HepG2 (cell line): ENCODE measurements around the gene SLC23A3.

Experiments used
- AHDC1 ChIP-seq: sonication (generic); formaldehyde crosslinking; IDR thresholded peaks from 2 replicates; pipeline ENCODE4 v1.5.1; 2020; ENCODE audit warnings: mild to moderate bottlenecking, missing genetic modification reagents, borderline replicate concordance
- ATF1 ChIP-seq: IDR thresholded peaks from 2 replicates; pipeline ENCODE4 v1.6.1; 2016; ENCODE audit warnings: mild to moderate bottlenecking, control low read depth
- CREB1 ChIP-seq, 2 experiments: fragments of 450-650 bp in 1 of 2; IDR thresholded peaks; 2 replicates each; pipeline ENCODE4 v1.6.1; 2016 to 2017; ENCODE audit warnings: control low read depth in 1 of 2, mild to moderate bottlenecking in 1 of 2, missing compliant biosample characterization in 1 of 2, missing genetic modification characterization in 1 of 2
- HOXA7 ChIP-seq: sonication (generic); formaldehyde crosslinking; IDR thresholded peaks from 2 replicates; pipeline ENCODE4 v1.8.1; 2022; ENCODE audit warnings: mild to moderate bottlenecking, missing genetic modification reagents, moderate library complexity
- SIX1 ChIP-seq: sonication (generic); formaldehyde crosslinking; IDR thresholded peaks from 2 replicates; pipeline ENCODE4 v1.4.0; 2020; ENCODE audit warnings: missing genetic modification reagents, borderline replicate concordance
- ZFP36 ChIP-seq: fragments of 150-350 bp; IDR thresholded peaks from 2 replicates; pipeline ENCODE4 v1.6.1; 2018; ENCODE audit warnings: borderline replicate concordance, low read length, low read depth; ENCODE audit not compliant: partially characterized antibody
- ZNF260 ChIP-seq: sonication (generic); formaldehyde crosslinking; IDR thresholded peaks from 2 replicates; pipeline ENCODE4 v1.4.0; 2020; ENCODE audit warnings: missing genetic modification reagents, low read depth, mild to moderate bottlenecking, borderline replicate concordance
- ZNF274 ChIP-seq: sonication (generic); formaldehyde crosslinking; IDR thresholded peaks from 2 replicates; pipeline ENCODE4 v1.5.1; 2020; ENCODE audit warnings: mild to moderate bottlenecking, missing genetic modification reagents
- ZNF296 ChIP-seq: sonication (generic); formaldehyde crosslinking; conservative IDR thresholded peaks from 2 replicates; pipeline ENCODE4 v1.5.0; 2020; ENCODE audit warnings: mild to moderate bottlenecking, missing genetic modification reagents
- ZNF337 ChIP-seq: sonication (generic); formaldehyde crosslinking; IDR thresholded peaks from 2 replicates; pipeline ENCODE4 v1.5.1; 2020; ENCODE audit warnings: missing genetic modification reagents, low read depth, mild to moderate bottlenecking, borderline replicate concordance
- ZNF607 ChIP-seq: sonication (generic); formaldehyde crosslinking; IDR thresholded peaks from 2 replicates; pipeline ENCODE4 v1.5.1; 2020; ENCODE audit warnings: missing genetic modification reagents, mild to moderate bottlenecking, borderline replicate concordance
- TF ChIP-seq, protein P1 (sequence below): sonication (generic); formaldehyde crosslinking; IDR thresholded peaks from 2 replicates; pipeline ENCODE4 v1.4.0; 2020; ENCODE audit warnings: missing genetic modification reagents
- TF ChIP-seq, protein P2 (sequence below): sonication (generic); IDR thresholded peaks from 2 replicates; pipeline ENCODE4 v1.6.1; 2016; ENCODE audit warnings: low read depth, borderline replicate concordance
- TF ChIP-seq, protein P3 (sequence below): sonication (generic); formaldehyde crosslinking; IDR thresholded peaks from 2 replicates; pipeline ENCODE4 v1.9.0; 2021; ENCODE audit warnings: missing genetic modification reagents, borderline replicate concordance

DNA sequence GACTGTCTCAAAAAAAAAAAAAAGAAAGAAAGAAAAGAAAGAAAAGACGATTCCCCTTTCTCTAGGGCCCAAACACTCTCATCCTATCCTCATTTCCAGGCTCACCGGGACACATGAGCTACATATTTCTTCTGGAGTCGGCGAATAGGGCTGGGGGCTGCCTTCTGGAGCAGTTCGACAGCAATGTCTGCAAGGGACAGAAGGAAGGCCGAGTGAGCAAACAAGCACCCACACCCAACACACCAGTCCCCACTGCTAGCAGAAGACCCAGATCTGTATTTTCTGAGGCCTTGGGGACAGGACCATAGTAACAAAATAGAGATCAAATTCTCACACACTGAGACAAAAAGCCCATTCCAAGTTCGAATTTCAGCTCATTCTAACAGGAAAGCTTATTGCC is 5.7 kb upstream of the SLC23A3 start:
- TF ChIP-seq AHDC1 (no peak), ZNF607 (CRISPR knock-in tag) (no peak), ZNF337 (no peak), SIX1 (no peak), ZFP36 (no peak), HOXA7 (CRISPR knock-in tag) (no peak), ZNF274 (no peak), ZNF260 (CRISPR knock-in tag) (no peak), CREB1 (IDR thresholded peaks at IDR 0.05) (no peak), CREB1 (CRISPR knock-in tag; IDR thresholded peaks at IDR 0.05) (no peak), ATF1 (CRISPR knock-in tag) (no peak), ZNF296 (no peak)
- TF ChIP-seq, protein P1, sequence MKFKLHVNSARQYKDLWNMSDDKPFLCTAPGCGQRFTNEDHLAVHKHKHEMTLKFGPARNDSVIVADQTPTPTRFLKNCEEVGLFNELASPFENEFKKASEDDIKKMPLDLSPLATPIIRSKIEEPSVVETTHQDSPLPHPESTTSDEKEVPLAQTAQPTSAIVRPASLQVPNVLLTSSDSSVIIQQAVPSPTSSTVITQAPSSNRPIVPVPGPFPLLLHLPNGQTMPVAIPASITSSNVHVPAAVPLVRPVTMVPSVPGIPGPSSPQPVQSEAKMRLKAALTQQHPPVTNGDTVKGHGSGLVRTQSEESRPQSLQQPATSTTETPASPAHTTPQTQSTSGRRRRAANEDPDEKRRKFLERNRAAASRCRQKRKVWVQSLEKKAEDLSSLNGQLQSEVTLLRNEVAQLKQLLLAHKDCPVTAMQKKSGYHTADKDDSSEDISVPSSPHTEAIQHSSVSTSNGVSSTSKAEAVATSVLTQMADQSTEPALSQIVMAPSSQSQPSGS: no peak
- TF ChIP-seq, protein P2, sequence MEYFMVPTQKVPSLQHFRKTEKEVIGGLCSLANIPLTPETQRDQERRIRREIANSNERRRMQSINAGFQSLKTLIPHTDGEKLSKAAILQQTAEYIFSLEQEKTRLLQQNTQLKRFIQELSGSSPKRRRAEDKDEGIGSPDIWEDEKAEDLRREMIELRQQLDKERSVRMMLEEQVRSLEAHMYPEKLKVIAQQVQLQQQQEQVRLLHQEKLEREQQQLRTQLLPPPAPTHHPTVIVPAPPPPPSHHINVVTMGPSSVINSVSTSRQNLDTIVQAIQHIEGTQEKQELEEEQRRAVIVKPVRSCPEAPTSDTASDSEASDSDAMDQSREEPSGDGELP: no peak
- TF ChIP-seq, protein P3, sequence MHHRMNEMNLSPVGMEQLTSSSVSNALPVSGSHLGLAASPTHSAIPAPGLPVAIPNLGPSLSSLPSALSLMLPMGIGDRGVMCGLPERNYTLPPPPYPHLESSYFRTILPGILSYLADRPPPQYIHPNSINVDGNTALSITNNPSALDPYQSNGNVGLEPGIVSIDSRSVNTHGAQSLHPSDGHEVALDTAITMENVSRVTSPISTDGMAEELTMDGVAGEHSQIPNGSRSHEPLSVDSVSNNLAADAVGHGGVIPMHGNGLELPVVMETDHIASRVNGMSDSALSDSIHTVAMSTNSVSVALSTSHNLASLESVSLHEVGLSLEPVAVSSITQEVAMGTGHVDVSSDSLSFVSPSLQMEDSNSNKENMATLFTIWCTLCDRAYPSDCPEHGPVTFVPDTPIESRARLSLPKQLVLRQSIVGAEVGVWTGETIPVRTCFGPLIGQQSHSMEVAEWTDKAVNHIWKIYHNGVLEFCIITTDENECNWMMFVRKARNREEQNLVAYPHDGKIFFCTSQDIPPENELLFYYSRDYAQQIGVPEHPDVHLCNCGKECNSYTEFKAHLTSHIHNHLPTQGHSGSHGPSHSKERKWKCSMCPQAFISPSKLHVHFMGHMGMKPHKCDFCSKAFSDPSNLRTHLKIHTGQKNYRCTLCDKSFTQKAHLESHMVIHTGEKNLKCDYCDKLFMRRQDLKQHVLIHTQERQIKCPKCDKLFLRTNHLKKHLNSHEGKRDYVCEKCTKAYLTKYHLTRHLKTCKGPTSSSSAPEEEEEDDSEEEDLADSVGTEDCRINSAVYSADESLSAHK (CRISPR knock-in tag): no peak
